HepG2 (cell line): ENCODE results near the gene DGKG. TPM values are rescaled to one million over a fixed set of nuclear protein-coding genes. Genes with fewer than 3 reads are reported as not detected.

Source experiments
- FOXP1 ChIP-seq, 2 experiments: fragments of 450-650 bp in 1 of 2; IDR thresholded peaks; 2 replicates each; pipeline ENCODE4 v1.6.1; 2017 to 2018; ENCODE audit warnings: antibody characterized with exemption in 1 of 2
- GPN1 ChIP-seq: sonication (generic); formaldehyde crosslinking; IDR thresholded peaks from 2 replicates; pipeline ENCODE4 v1.5.1; 2020; ENCODE audit warnings: missing genetic modification reagents, borderline replicate concordance
- HNRNPK ChIP-seq: fragments of 200-400 bp; formaldehyde crosslinking; IDR thresholded peaks from 2 replicates; pipeline ENCODE4 v1.6.1; 2018; ENCODE audit warnings: low read length, low read depth, moderate library complexity, mild to moderate bottlenecking; ENCODE audit not compliant: poor library complexity, severe bottlenecking
- KDM4B ChIP-seq: sonication (generic); formaldehyde crosslinking; IDR thresholded peaks from 2 replicates; pipeline ENCODE4 v1.4.0; 2020; ENCODE audit warnings: missing genetic modification reagents
- RBFOX2 ChIP-seq: fragments of 200-400 bp; formaldehyde crosslinking; IDR thresholded peaks from 2 replicates; pipeline ENCODE4 v1.6.1; 2017; ENCODE audit warnings: low read depth, mild to moderate bottlenecking, low read length
- STAT5B ChIP-seq: sonication (generic); formaldehyde crosslinking; IDR thresholded peaks from 2 replicates; pipeline ENCODE4 v1.4.0; 2020; ENCODE audit warnings: missing genetic modification reagents
- TARDBP ChIP-seq: sonication (generic); formaldehyde crosslinking; IDR thresholded peaks from 2 replicates; pipeline ENCODE4 v1.8.0; 2022; ENCODE audit warnings: mild to moderate bottlenecking, missing genetic modification reagents
- ZFP62 ChIP-seq: sonication (generic); formaldehyde crosslinking; IDR thresholded peaks from 2 replicates; pipeline ENCODE4 v1.4.0; 2020; ENCODE audit warnings: missing genetic modification reagents
- ZNF451 ChIP-seq: sonication (generic); formaldehyde crosslinking; IDR thresholded peaks from 2 replicates; pipeline ENCODE4 v1.5.0; 2020; ENCODE audit warnings: mild to moderate bottlenecking, missing genetic modification reagents
- ZNF501 ChIP-seq: sonication (generic); formaldehyde crosslinking; IDR thresholded peaks from 2 replicates; pipeline ENCODE4 v1.5.1; 2020; ENCODE audit warnings: mild to moderate bottlenecking, moderate library complexity, missing genetic modification reagents
- ZNF546 ChIP-seq: sonication (generic); formaldehyde crosslinking; conservative IDR thresholded peaks from 2 replicates; pipeline ENCODE4 v1.8.1; 2023; ENCODE audit warnings: mild to moderate bottlenecking, missing genetic modification reagents
- ZNF564 ChIP-seq: sonication (generic); formaldehyde crosslinking; IDR thresholded peaks from 2 replicates; pipeline ENCODE4 v1.8.1; 2023; ENCODE audit warnings: mild to moderate bottlenecking, missing genetic modification reagents
- ZNF788 ChIP-seq: sonication (generic); formaldehyde crosslinking; IDR thresholded peaks from 2 replicates; pipeline ENCODE4 v1.5.0; 2020; ENCODE audit warnings: mild to moderate bottlenecking, missing genetic modification reagents, borderline replicate concordance
- polyA plus RNA-seq, 8 experiments: library from polyadenylated mRNA; depleted of rRNA in 3 of 8; stranded (reverse) in 7 of 8; unstranded in 1 of 8; fragments of >200 nt; fragmentation: Illumina TruSeq in 4 of 8; extraction: Trizol in 4 of 8; gene quantifications; 2 replicates each; pipeline versions ENCODE4 v1.2.1 to v1.2.3, GENCODE V29; 2011 to 2016; ENCODE audit warnings: low read depth in 4 of 8, missing spikeins in 1 of 8, mixed read lengths in 1 of 8; ENCODE audit not compliant: insufficient read depth in 1 of 8
- total RNA-seq, 5 experiments: library from RNA; depleted of rRNA; stranded (reverse); fragments of >200 nt; fragmentation: Illumina TruSeq; extraction: Trizol; gene quantifications; 2 replicates each; pipeline ENCODE4 v1.2.3, GENCODE V29; 2016; ENCODE audit warnings: low read depth in 1 of 5
- TF ChIP-seq, protein P1 (sequence below): sonication (generic); formaldehyde crosslinking; IDR thresholded peaks from 2 replicates; pipeline ENCODE4 v1.4.0; 2020; ENCODE audit warnings: missing genetic modification reagents
- TF ChIP-seq, protein P2 (sequence below): IDR thresholded peaks from 2 replicates; pipeline ENCODE4 v1.6.1; 2016; ENCODE audit warnings: low read depth, control low read depth
- TF ChIP-seq, protein P3 (sequence below): sonication (generic); formaldehyde crosslinking; IDR thresholded peaks from 2 replicates; pipeline ENCODE4 v1.4.0; 2020; ENCODE audit warnings: mild to moderate bottlenecking, low read depth, missing genetic modification reagents
- TF ChIP-seq, protein P4 (sequence below): sonication (generic); formaldehyde crosslinking; IDR thresholded peaks from 2 replicates; pipeline ENCODE4 v1.5.0; 2020; ENCODE audit warnings: missing genetic modification reagents, mild to moderate bottlenecking, borderline replicate concordance
- TF ChIP-seq, protein P5 (sequence below): fragments of 450-650 bp; IDR thresholded peaks from 2 replicates; pipeline ENCODE4 v1.6.1; 2016
- TF ChIP-seq, protein P6 (sequence below): sonication (generic); formaldehyde crosslinking; IDR thresholded peaks from 2 replicates; pipeline ENCODE4 v1.4.0; 2020; ENCODE audit warnings: missing genetic modification reagents, borderline replicate concordance

The DGKG gene
- total and polyA plus RNA-seq, 2 of the 13 experiments (the other 11 are each of a cell fraction or from before 2014, with no cell fraction given): 3.8 to 6.2 TPM

DNA sequence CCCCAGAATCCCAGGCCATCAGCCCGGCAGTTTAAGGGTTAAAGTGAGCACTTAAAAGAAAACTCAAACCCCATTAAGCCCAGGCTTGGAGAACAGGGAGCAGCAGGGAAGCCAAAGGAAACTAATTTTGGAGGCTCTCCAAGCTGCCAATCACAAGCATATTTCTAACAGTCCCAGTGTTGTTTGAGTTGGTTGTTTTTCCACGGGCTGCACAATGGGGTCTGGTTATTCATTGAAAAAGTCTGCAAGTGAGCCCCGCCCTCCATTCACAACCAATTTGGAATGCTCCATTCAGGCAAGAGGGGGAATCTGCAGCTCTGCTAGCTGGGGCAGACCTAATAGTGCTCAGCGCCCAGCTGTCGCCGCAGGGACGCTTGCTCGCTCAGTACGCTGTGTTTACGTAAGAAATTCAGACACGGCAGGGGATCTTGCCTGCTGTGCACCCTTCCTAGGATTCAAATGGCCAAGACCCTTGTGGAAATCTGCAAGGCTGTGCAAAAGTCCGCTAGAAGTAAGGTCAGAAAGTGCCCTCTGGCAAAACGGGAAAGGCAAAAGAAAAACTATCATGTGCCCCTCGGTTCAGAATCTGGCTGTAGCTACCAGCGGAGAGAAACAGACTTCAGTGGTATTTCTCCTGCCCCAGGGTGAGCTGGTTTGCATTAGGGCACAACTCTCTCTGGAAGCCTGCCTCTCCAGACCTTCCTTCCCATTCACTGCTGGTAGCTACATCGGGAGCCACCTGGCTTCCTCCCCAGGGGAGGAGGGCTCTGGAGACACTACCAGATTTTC lies 264.2 kb downstream of the DGKG start (continued):
- TF ChIP-seq, protein P1, sequence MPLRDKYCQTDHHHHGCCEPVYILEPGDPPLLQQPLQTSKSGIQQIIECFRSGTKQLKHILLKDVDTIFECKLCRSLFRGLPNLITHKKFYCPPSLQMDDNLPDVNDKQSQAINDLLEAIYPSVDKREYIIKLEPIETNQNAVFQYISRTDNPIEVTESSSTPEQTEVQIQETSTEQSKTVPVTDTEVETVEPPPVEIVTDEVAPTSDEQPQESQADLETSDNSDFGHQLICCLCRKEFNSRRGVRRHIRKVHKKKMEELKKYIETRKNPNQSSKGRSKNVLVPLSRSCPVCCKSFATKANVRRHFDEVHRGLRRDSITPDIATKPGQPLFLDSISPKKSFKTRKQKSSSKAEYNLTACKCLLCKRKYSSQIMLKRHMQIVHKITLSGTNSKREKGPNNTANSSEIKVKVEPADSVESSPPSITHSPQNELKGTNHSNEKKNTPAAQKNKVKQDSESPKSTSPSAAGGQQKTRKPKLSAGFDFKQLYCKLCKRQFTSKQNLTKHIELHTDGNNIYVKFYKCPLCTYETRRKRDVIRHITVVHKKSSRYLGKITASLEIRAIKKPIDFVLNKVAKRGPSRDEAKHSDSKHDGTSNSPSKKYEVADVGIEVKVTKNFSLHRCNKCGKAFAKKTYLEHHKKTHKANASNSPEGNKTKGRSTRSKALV (CRISPR knock-in tag): peak; percentile 58; the same call in 1 of the 2 replicates
- TF ChIP-seq HNRNPK: no peak
- no peak for TF ChIP-seq STAT5B (CRISPR knock-in tag)
- TF ChIP-seq, protein P2, sequence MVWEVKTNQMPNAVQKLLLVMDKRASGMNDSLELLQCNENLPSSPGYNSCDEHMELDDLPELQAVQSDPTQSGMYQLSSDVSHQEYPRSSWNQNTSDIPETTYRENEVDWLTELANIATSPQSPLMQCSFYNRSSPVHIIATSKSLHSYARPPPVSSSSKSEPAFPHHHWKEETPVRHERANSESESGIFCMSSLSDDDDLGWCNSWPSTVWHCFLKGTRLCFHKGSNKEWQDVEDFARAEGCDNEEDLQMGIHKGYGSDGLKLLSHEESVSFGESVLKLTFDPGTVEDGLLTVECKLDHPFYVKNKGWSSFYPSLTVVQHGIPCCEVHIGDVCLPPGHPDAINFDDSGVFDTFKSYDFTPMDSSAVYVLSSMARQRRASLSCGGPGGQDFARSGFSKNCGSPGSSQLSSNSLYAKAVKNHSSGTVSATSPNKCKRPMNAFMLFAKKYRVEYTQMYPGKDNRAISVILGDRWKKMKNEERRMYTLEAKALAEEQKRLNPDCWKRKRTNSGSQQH (CRISPR knock-in tag): no peak; the same call in 1 of the 2 replicates
- no peak for TF ChIP-seq FOXP1 (IDR thresholded peaks at IDR 0.05)
- peak; percentile 52; the same call in 1 of the 2 replicates for TF ChIP-seq FOXP1 (CRISPR knock-in tag; IDR thresholded peaks at IDR 0.05)
- 0 out of 2 replicates have a peak, but pooled peaks have one; percentile 39 for TF ChIP-seq ZNF564 (CRISPR knock-in tag)
- TF ChIP-seq GPN1: no peak
- TF ChIP-seq, protein P3, sequence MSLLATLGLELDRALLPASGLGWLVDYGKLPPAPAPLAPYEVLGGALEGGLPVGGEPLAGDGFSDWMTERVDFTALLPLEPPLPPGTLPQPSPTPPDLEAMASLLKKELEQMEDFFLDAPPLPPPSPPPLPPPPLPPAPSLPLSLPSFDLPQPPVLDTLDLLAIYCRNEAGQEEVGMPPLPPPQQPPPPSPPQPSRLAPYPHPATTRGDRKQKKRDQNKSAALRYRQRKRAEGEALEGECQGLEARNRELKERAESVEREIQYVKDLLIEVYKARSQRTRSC: no peak
- TF ChIP-seq ZNF501 (CRISPR knock-in tag): peak; percentile 36; the same call in 1 of the 2 replicates
- TF ChIP-seq TARDBP (CRISPR knock-in tag): peak; percentile 78
- no peak; the same call in 1 of the 2 replicates for TF ChIP-seq ZNF546 (CRISPR knock-in tag)
- no peak; the same call in 1 of the 2 replicates for TF ChIP-seq RBFOX2
- TF ChIP-seq ZNF788: peak; percentile 29; the same call in 1 of the 2 replicates
- TF ChIP-seq ZNF451 (CRISPR knock-in tag): no peak
- no peak for TF ChIP-seq ZFP62 (CRISPR knock-in tag)
- TF ChIP-seq, protein P4, sequence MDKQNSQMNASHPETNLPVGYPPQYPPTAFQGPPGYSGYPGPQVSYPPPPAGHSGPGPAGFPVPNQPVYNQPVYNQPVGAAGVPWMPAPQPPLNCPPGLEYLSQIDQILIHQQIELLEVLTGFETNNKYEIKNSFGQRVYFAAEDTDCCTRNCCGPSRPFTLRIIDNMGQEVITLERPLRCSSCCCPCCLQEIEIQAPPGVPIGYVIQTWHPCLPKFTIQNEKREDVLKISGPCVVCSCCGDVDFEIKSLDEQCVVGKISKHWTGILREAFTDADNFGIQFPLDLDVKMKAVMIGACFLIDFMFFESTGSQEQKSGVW (CRISPR knock-in tag): no peak
- TF ChIP-seq, protein P5, sequence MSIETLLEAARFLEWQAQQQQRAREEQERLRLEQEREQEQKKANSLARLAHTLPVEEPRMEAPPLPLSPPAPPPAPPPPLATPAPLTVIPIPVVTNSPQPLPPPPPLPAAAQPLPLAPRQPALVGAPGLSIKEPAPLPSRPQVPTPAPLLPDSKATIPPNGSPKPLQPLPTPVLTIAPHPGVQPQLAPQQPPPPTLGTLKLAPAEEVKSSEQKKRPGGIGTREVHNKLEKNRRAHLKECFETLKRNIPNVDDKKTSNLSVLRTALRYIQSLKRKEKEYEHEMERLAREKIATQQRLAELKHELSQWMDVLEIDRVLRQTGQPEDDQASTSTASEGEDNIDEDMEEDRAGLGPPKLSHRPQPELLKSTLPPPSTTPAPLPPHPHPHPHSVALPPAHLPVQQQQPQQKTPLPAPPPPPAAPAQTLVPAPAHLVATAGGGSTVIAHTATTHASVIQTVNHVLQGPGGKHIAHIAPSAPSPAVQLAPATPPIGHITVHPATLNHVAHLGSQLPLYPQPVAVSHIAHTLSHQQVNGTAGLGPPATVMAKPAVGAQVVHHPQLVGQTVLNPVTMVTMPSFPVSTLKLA: 0 out of 2 replicates have a peak, but pooled peaks have one; percentile 13
- TF ChIP-seq, protein P6, sequence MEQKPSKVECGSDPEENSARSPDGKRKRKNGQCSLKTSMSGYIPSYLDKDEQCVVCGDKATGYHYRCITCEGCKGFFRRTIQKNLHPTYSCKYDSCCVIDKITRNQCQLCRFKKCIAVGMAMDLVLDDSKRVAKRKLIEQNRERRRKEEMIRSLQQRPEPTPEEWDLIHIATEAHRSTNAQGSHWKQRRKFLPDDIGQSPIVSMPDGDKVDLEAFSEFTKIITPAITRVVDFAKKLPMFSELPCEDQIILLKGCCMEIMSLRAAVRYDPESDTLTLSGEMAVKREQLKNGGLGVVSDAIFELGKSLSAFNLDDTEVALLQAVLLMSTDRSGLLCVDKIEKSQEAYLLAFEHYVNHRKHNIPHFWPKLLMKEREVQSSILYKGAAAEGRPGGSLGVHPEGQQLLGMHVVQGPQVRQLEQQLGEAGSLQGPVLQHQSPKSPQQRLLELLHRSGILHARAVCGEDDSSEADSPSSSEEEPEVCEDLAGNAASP (CRISPR knock-in tag): peak; percentile 3; the same call in 1 of the 2 replicates
- no peak; the same call in 1 of the 2 replicates for TF ChIP-seq KDM4B
